Measurements from ENCODE around the gene BAHD1.

Gene BAHD1

DNA sequence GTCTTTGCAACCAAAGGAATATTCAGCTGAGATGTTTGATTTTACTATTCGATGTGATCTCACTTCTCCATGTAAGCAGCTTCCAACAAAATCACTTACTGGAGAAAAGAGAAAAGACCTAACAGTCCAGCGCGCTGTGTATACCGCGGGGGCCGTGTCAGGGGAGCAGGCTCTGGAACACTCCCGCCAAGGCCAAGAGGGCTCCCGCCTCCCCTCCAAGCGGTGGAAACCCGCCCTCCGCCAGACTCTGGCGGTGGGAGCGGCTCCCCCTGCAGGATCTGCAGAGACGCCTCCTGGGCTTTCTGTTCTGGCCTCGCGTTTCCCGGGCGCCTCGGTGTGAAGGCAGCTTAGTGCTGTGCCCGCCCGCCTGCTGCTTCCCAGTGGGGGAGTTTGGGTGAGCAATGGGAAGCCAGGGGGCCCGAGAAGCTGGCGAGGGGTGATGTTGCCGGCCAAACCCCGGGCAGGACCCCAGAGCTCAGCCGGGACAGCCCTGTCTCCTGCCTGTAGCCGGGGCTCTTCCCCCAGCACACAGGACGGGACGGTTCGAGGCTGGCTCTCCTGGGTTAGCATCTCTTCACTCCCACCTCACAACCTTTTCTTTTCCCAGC is 66.3 kb downstream of the BAHD1 start:
- DNase-seq: no peak

DNA sequence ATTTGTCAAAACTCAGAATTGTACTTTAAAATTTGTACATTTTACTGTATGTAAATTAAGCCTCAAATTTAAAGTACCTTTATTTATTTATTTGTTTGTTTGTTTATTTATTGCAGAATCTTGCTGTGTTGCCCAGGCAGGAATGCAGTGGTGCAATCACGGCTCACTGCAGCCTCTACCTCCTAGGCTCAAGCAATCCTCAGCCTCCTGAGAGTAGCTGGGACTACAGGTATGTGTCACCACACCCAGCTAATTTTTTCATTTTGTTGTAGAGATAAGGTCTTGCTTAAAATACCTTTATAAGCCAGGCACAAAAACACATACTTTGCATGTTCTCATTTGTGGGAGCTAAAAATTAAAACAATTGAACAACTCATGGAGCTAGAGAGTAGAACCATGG is 67.5 kb downstream of the BAHD1 start:
- DNase-seq: no peak

GRCh38 chr15:40510201-40510600 is 69.4 kb downstream of the BAHD1 start:
- no peak for DNase-seq

DNA sequence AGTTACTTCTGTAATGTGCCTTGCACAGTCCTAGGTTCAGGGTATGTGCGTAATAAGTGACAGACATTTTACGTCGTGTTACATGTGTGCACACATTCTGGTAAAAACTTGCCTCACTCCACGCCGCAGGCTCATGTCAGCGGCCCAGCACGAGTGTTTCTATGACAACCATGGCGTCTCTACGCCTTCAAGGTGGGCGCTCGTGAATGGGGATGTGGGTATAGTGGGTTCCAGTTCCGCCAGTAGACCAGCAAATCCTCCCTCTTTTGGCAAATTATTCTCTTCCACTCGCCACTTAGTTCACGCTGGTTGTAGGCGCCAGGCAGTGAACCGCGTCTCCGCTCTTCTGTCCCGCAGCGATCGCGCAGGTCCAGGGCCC is 70.3 kb downstream of the BAHD1 start:
- peak; percentile 13 for DNase-seq

DNA sequence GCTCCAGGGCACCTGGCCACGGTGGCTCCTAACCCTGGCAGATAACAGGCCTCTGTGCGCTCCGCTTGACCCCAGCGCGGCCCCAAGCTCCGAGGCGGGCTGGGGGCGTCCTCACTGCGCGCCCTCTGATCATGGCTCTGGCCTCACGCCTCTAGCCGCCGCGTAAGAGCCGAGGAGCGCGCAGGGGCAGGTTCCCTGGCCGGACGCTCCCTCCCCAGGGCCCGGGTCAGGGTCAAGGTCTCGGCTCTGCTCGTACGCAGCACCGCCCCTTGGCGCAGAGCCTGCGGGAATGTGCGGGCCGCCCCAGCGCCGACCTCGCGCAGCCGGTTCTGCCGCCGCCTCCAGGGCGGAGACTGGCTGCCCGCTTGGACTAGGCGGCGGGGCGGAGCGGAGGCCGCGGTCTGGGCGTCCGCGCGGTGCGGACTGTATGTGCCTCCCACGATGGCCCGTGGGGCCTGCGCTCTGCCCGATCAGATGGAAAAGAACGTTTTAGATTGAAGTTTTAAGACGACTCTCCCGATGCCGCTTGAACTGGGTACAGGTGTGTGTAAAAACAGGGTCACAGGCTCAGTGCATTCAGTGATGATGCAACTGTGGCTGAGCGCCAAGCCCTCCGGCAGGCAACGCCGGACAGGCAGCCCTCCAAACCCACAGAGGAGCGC is 70.8 kb downstream of the BAHD1 start:
- DNase-seq: no peak

DNA sequence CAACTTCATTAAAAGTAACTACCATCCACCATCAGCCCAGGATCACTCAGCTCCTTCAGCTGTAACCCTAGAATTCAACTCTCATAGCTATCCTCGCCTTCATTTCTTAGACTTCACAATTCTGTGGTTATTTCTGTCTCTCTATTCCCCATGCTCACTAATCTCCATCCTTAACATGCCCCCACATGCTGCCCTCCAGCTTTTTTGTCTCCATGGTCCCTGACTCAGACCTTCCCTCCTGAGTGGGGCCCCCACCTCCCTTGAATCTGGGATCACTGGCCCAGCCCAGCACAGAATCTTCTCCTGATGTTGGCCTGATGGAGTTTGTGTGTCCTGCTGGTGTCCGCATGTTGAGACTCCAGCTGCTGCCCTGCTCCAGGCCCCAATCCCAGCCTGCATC is 71.7 kb downstream of the BAHD1 start:
- no peak for DNase-seq

- no peak for DNase-seq
Observed at GRCh38 chr15:40513609-40514008, 72.9 kb downstream of the BAHD1 start.

DNA sequence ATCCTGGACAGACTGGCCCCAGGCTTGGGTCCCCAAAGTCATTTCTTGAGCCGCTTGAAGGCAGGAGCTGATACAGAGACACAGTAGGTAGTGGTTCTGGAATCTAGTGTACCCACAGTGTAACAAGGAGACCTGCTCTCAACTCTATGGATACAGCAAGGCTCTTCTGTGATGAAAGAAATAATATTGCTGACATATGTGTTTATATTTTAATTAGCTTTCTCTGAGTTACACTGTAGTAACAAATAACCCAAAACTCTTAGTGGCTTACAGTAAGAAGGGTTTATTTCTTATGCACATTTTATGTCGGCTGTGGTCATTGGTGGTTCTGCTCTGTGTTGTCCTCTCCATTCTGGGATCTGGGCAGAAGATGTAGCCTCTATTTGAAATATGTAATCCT is 75.6 kb downstream of the BAHD1 start:
- no peak for DNase-seq
